ENCODE results near the gene KCNK4. TPM values are rescaled to one million over a fixed set of nuclear protein-coding genes. Genes with fewer than 3 reads are reported as not detected.

Gene KCNK4
- polyA plus RNA-seq, 2 of the 4 experiments (the other 2 are of a cell fraction): 0.12 TPM; not detected in 1

GRCh38 chr11:64291752-64292459 lies 804 bp downstream of the KCNK4 start:
- DNase-seq (ENCODE audit: low read depth in 1 of 2, low spot score in 1 of 2) (no peak), FAIRE-seq (no peak), ATAC-seq (no peak)
- ChIA-PET CTCF (interaction anchor here (1.1 to 20.5 kb wide), 2 partner anchors 10 to 12 kb away, joined by 3 to 448 read pairs; partner anchors contain the start of genes CATSPERZ and ESRRA), POLR2A (no interaction called here)
- Histone ChIP-seq H3K27ac (0 out of 6 replicates have a peak overlapping the region, but pooled peaks of 1 of the 2 experiments have one; percentile 30), H3K9me3 (no peaks in the 10 kb centered on the region), H3K4me1 (peaks cover 5% of the 10 kb centered on the region; the same call in 2 of the 3 replicates), H3K4me3 (no peak overlapping the region), H3K4me2 (peak overlapping the region; percentile 49)
- WGBS (ENCODE audit: missing lambda C conversion rate): 36% methylated on average over 10 of the region's 96 CpGs
- TF ChIP-seq KDM1A (IDR thresholded peaks at IDR 0.05; ENCODE audit: low read depth): no peak
- no peak for TF ChIP-seq FOSB (CRISPR knock-in tag; IDR thresholded peaks at IDR 0.05)

- H3K4me2 ChIP-seq: no peak overlapping the region
- no peak for TF ChIP-seq CHD2 (IDR thresholded peaks at IDR 0.05; ENCODE audit: low read length, partially characterized antibody)
- TF ChIP-seq CTCF (IDR thresholded peaks at IDR 0.05): no peak
- TF ChIP-seq HMGXB4 (CRISPR knock-in tag; IDR thresholded peaks at IDR 0.05; ENCODE audit: borderline replicate concordance): no peak
- TF ChIP-seq ZFP36 (IDR thresholded peaks at IDR 0.05; ENCODE audit: borderline replicate concordance, partially characterized antibody): no peak
- no peak for TF ChIP-seq RAD21 (conservative IDR thresholded peaks at IDR 0.05 in 1 of 2, IDR thresholded peaks at IDR 0.05 in 1 of 2)
- TF ChIP-seq ATOH8 (CRISPR knock-in tag; IDR thresholded peaks at IDR 0.05; ENCODE audit: low read depth): no peak
- TF ChIP-seq REST (IDR thresholded peaks at IDR 0.05): no peak
- no peak for TF ChIP-seq CBX8 (IDR thresholded peaks at IDR 0.05)
- no peak for TF ChIP-seq FOSL2 (IDR thresholded peaks at IDR 0.05)
- no peak for TF ChIP-seq FOSL2 (CRISPR knock-in tag; IDR thresholded peaks at IDR 0.05)
- no peak for TF ChIP-seq HOXB13 (CRISPR knock-in tag; IDR thresholded peaks at IDR 0.05; ENCODE audit: low read depth)
- TF ChIP-seq CEBPB (IDR thresholded peaks at IDR 0.05): no peak
- no peak for TF ChIP-seq NR3C1 (IDR thresholded peaks at IDR 0.05)
- FAIRE-seq (no peak), ATAC-seq (no peak), DNase-seq (ENCODE audit: low read depth in 1 of 2, low spot score in 1 of 2) (no peak)
- peaks cover 5% of the 10 kb centered on the region; the same call in 2 of the 3 replicates for H3K4me1 ChIP-seq
- H3K27ac ChIP-seq: no peak overlapping the region
- CTCF ChIA-PET: interaction anchor here (1.0 to 20.5 kb wide), 4 partner anchors 10 to 39 kb away, joined by 3 to 448 read pairs (median 4); partner anchors contain the start of genes CATSPERZ and ESRRA
- no peaks in the 10 kb centered on the region for H3K9me3 ChIP-seq
- 86% methylated on average over 34 of the region's 42 CpGs for WGBS (ENCODE audit: missing lambda C conversion rate)
- POLR2A ChIA-PET: no interaction called here
- H3K4me3 ChIP-seq: no peak overlapping the region
These were observed 1.6 kb downstream of the KCNK4 start for GRCh38 chr11:64292460-64293254.

Measured in A549 (cell line).